HG03139 (cell line): ENCODE results near the gene BCORL1.
A peak's percentile ranks its signal among the peaks of the same experiment; 100 is the strongest.

ENCODE experiments used
- ATAC-seq: cut with Tn5 transposase; IDR thresholded peaks from one replicate; pipeline ENCODE4 v1.9.1; 2021; ENCODE audit not compliant: unreplicated experiment

Gene BCORL1

GRCh38 chrX:130012683-130013082 lies 30.2 kb downstream of the BCORL1 start:
- ATAC-seq: no peak

- ATAC-seq: no peak
Measured at GRCh38 chrX:130013661-130014060, 31.2 kb downstream of the BCORL1 start.

GRCh38 chrX:130014356-130014755 lies 31.9 kb downstream of the BCORL1 start:
- ATAC-seq: no peak

- ATAC-seq: no peak
Measured at GRCh38 chrX:130014770-130015169, 32.3 kb downstream of the BCORL1 start.

GRCh38 chrX:130015181-130015580 lies 32.7 kb downstream of the BCORL1 start:
- ATAC-seq: no peak

GRCh38 chrX:130018143-130018542 lies 35.7 kb downstream of the BCORL1 start:
- no peak for ATAC-seq

- no peak for ATAC-seq
Measured at GRCh38 chrX:130020661-130021324, 38.4 kb downstream of the BCORL1 start.

- ATAC-seq: peak; percentile 99
Measured at GRCh38 chrX:130024127-130024526, 41.7 kb downstream of the BCORL1 start.

GRCh38 chrX:130025256-130025655 lies 42.8 kb downstream of the BCORL1 start:
- ATAC-seq: no peak

- no peak for ATAC-seq
Measured at GRCh38 chrX:130027569-130027968, 45.1 kb downstream of the BCORL1 start.

- no peak for ATAC-seq
Measured at GRCh38 chrX:130028196-130028595, 45.8 kb downstream of the BCORL1 start.

- no peak for ATAC-seq
Measured at GRCh38 chrX:130030826-130031225, 48.4 kb downstream of the BCORL1 start.

- ATAC-seq: no peak
Measured at GRCh38 chrX:130032552-130032951, 50.1 kb downstream of the BCORL1 start.

GRCh38 chrX:130034178-130034577 lies 51.7 kb downstream of the BCORL1 start:
- no peak for ATAC-seq

- ATAC-seq: no peak
Measured at GRCh38 chrX:130039847-130040246, 57.4 kb downstream of the BCORL1 start.

- no peak for ATAC-seq
Measured at GRCh38 chrX:130047416-130047815, 65.0 kb downstream of the BCORL1 start.

GRCh38 chrX:130048686-130049222 lies 66.3 kb downstream of the BCORL1 start:
- ATAC-seq: no peak

- ATAC-seq: no peak
Measured at GRCh38 chrX:130049821-130050220, 67.4 kb downstream of the BCORL1 start.

GRCh38 chrX:130051176-130051845 lies 68.9 kb downstream of the BCORL1 start:
- ATAC-seq: no peak

GRCh38 chrX:130053236-130053635 lies 70.8 kb downstream of the BCORL1 start:
- ATAC-seq: no peak

GRCh38 chrX:130055103-130055502 lies 72.7 kb downstream of the BCORL1 start:
- no peak for ATAC-seq

GRCh38 chrX:130055899-130056298 lies 73.5 kb downstream of the BCORL1 start:
- ATAC-seq: no peak
